HEK293 (cell line): ENCODE measurements around the gene RPP25L.

ENCODE experiments used
- KLF1 ChIP-seq: fragments of 450-650 bp; formaldehyde crosslinking; IDR thresholded peaks from 2 replicates; pipeline ENCODE4 v1.5.1; 2016; ENCODE audit warnings: missing biosample characterization, missing genetic modification characterization
- KLF9 ChIP-seq: fragments of 450-650 bp; formaldehyde crosslinking; IDR thresholded peaks from 2 replicates; pipeline ENCODE4 v1.5.1; 2016; ENCODE audit warnings: missing biosample characterization, missing genetic modification characterization, low read depth
- ZBTB11 ChIP-seq: fragments of 450-650 bp; formaldehyde crosslinking; conservative IDR thresholded peaks from 2 replicates; pipeline ENCODE4 v1.5.1; 2016; ENCODE audit warnings: low read depth, missing biosample characterization, missing genetic modification characterization
- ZBTB48 ChIP-seq: fragments of 450-650 bp; formaldehyde crosslinking; IDR thresholded peaks from 2 replicates; pipeline ENCODE4 v1.5.1; 2016; ENCODE audit warnings: missing biosample characterization, missing genetic modification characterization
- ZNF184 ChIP-seq: fragments of 450-650 bp; IDR thresholded peaks from 2 replicates; pipeline ENCODE4 v1.5.1; 2018; ENCODE audit warnings: missing biosample characterization, mild to moderate bottlenecking, missing genetic modification characterization
- ZNF2 ChIP-seq: fragments of 450-650 bp; formaldehyde crosslinking; IDR thresholded peaks from 2 replicates; pipeline ENCODE4 v1.5.1; 2016; ENCODE audit warnings: missing biosample characterization, missing genetic modification characterization
- ZNF354C ChIP-seq: fragments of 450-650 bp; formaldehyde crosslinking; IDR thresholded peaks from 2 replicates; pipeline ENCODE4 v1.5.1; 2016; ENCODE audit warnings: missing biosample characterization, missing genetic modification characterization, low read depth, borderline replicate concordance
- ZNF510 ChIP-seq: fragments of 450-650 bp; formaldehyde crosslinking; IDR thresholded peaks from 2 replicates; pipeline ENCODE4 v1.5.1; 2018; ENCODE audit warnings: mild to moderate bottlenecking, missing genetic modification characterization, missing biosample characterization; ENCODE audit not compliant: insufficient replicate concordance
- ZNF521 ChIP-seq: fragments of 450-650 bp; formaldehyde crosslinking; IDR thresholded peaks from 2 replicates; pipeline ENCODE4 v1.5.1; 2017; ENCODE audit warnings: missing biosample characterization, mild to moderate bottlenecking, missing genetic modification characterization
- ZNF561 ChIP-seq: fragments of 450-650 bp; IDR thresholded peaks from 2 replicates; pipeline ENCODE4 v1.5.1; 2018; ENCODE audit warnings: missing biosample characterization, missing genetic modification characterization, borderline replicate concordance
- ZNF580 ChIP-seq: fragments of 450-650 bp; formaldehyde crosslinking; IDR thresholded peaks from 2 replicates; pipeline ENCODE4 v1.5.1; 2016; ENCODE audit warnings: missing biosample characterization, missing genetic modification characterization
- ZNF600 ChIP-seq: fragments of 450-650 bp; formaldehyde crosslinking; IDR thresholded peaks from 2 replicates; pipeline ENCODE4 v1.5.1; 2016; ENCODE audit warnings: missing biosample characterization, missing genetic modification characterization
- ZNF610 ChIP-seq: fragments of 450-650 bp; formaldehyde crosslinking; IDR thresholded peaks from 2 replicates; pipeline ENCODE4 v1.5.1; 2016; ENCODE audit warnings: missing biosample characterization, missing genetic modification characterization, borderline replicate concordance
- ZNF629 ChIP-seq: fragments of 450-650 bp; formaldehyde crosslinking; IDR thresholded peaks from 2 replicates; pipeline ENCODE4 v1.5.1; 2017; ENCODE audit warnings: missing biosample characterization, missing genetic modification characterization
- ZNF76 ChIP-seq: fragments of 450-650 bp; formaldehyde crosslinking; IDR thresholded peaks from 2 replicates; pipeline ENCODE4; 2016; ENCODE audit warnings: low read depth, missing biosample characterization, missing genetic modification characterization, borderline replicate concordance
- ZSCAN30 ChIP-seq: fragments of 450-650 bp; IDR thresholded peaks from 2 replicates; pipeline ENCODE4 v1.5.1; 2018; ENCODE audit warnings: missing biosample characterization, mild to moderate bottlenecking, missing genetic modification characterization, moderate library complexity
- TF ChIP-seq, protein P1 (sequence below): fragments of 450-650 bp; formaldehyde crosslinking; IDR thresholded peaks from 2 replicates; pipeline ENCODE4 v1.5.1; 2016; ENCODE audit warnings: missing biosample characterization, missing genetic modification characterization
- TF ChIP-seq, protein P2 (sequence below): fragments of 450-650 bp; formaldehyde crosslinking; IDR thresholded peaks from 2 replicates; pipeline ENCODE4 v1.5.1; 2016; ENCODE audit warnings: missing biosample characterization, missing genetic modification characterization
- TF ChIP-seq, protein P3 (sequence below): fragments of 450-650 bp; formaldehyde crosslinking; IDR thresholded peaks from 2 replicates; pipeline ENCODE4 v1.5.1; 2016; ENCODE audit warnings: missing biosample characterization, missing genetic modification characterization
- TF ChIP-seq, protein P4 (sequence below): fragments of 450-650 bp; formaldehyde crosslinking; IDR thresholded peaks from 2 replicates; pipeline ENCODE4 v1.5.1; 2016; ENCODE audit warnings: missing biosample characterization, missing genetic modification characterization

The RPP25L gene

DNA sequence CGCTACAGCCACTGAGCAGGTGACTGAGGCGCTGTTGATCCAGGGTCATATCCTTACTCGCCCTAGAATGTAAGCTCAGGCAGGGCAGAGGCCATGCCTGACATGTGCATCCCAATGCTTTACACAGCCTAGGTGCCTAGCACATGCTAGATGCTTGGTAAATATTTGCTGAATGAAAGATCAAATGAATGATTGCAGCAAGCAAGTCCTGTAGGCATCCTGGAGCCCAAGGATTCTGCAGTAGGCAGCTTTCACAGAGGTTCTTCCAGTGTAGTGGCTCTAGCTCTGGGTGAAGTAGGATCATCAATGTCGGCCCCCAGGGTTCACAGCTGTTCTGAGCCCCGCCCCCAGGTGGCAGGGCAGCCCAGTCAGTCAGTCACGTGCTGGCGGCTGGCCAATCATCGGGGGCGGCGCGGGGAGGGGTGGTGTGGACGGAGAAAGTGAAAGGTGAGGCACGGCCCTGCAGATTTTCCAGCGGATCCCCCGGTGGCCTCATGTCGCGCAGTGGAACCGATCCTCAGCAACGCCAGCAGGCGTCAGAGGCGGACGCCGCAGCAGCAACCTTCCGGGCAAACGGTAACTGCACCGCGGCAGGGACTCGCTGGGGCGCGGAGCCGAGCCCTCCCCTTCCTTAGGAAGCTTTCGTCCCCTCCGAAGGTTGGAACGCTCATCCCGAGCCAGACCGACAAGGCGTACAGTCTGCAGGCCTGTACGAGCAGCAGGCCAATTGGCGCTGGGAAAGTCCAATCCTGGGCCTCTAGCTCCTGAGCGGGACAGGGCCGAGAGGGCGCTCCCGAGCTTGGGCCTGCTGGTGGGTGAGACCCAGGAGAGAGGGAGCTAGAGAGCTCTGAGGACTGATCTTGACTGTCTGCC is 34.5 kb upstream of the RPP25L start, which contains the start of gene GALT (continued):
- TF ChIP-seq, protein P1, sequence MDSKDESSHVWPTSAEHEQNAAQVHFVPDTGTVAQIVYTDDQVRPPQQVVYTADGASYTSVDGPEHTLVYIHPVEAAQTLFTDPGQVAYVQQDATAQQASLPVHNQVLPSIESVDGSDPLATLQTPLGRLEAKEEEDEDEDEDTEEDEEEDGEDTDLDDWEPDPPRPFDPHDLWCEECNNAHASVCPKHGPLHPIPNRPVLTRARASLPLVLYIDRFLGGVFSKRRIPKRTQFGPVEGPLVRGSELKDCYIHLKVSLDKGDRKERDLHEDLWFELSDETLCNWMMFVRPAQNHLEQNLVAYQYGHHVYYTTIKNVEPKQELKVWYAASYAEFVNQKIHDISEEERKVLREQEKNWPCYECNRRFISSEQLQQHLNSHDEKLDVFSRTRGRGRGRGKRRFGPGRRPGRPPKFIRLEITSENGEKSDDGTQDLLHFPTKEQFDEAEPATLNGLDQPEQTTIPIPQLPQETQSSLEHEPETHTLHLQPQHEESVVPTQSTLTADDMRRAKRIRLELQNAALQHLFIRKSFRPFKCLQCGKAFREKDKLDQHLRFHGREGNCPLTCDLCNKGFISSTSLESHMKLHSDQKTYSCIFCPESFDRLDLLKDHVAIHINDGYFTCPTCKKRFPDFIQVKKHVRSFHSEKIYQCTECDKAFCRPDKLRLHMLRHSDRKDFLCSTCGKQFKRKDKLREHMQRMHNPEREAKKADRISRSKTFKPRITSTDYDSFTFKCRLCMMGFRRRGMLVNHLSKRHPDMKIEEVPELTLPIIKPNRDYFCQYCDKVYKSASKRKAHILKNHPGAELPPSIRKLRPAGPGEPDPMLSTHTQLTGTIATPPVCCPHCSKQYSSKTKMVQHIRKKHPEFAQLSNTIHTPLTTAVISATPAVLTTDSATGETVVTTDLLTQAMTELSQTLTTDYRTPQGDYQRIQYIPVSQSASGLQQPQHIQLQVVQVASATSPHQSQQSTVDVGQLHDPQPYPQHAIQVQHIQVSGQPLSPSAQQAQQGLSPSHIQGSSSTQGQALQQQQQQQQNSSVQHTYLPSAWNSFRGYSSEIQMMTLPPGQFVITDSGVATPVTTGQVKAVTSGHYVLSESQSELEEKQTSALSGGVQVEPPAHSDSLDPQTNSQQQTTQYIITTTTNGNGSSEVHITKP (tag by site-specific recombination): peak; percentile 99
- TF ChIP-seq ZNF354C (tag by site-specific recombination) (no peak), ZNF76 (tag by site-specific recombination) (peak; percentile 46; the same call in 1 of the 2 replicates), ZSCAN30 (tag by site-specific recombination) (no peak), ZNF521 (tag by site-specific recombination) (no peak), ZNF600 (tag by site-specific recombination) (peak; percentile 96), ZNF580 (tag by site-specific recombination) (no peak), ZBTB48 (tag by site-specific recombination) (peak; percentile 47; the same call in 1 of the 2 replicates), ZNF561 (tag by site-specific recombination) (0 out of 2 replicates have a peak, but pooled peaks have one; percentile 59), ZNF629 (tag by site-specific recombination) (0 out of 2 replicates have a peak, but pooled peaks have one; percentile 52), ZNF610 (tag by site-specific recombination) (peak; percentile 11; the same call in 1 of the 2 replicates), ZNF2 (tag by site-specific recombination) (peak; percentile 27; the same call in 1 of the 2 replicates), KLF1 (tag by site-specific recombination) (0 out of 2 replicates have a peak, but pooled peaks have one; percentile 15), ZNF510 (no peak), ZNF184 (tag by site-specific recombination) (no peak), KLF9 (tag by site-specific recombination) (peak; percentile 86), ZBTB11 (tag by site-specific recombination) (peak; percentile 41; the same call in 1 of the 2 replicates)
- TF ChIP-seq, protein P2, sequence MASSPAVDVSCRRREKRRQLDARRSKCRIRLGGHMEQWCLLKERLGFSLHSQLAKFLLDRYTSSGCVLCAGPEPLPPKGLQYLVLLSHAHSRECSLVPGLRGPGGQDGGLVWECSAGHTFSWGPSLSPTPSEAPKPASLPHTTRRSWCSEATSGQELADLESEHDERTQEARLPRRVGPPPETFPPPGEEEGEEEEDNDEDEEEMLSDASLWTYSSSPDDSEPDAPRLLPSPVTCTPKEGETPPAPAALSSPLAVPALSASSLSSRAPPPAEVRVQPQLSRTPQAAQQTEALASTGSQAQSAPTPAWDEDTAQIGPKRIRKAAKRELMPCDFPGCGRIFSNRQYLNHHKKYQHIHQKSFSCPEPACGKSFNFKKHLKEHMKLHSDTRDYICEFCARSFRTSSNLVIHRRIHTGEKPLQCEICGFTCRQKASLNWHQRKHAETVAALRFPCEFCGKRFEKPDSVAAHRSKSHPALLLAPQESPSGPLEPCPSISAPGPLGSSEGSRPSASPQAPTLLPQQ (tag by site-specific recombination): peak; percentile 32; the same call in 1 of the 2 replicates
- TF ChIP-seq, protein P3, sequence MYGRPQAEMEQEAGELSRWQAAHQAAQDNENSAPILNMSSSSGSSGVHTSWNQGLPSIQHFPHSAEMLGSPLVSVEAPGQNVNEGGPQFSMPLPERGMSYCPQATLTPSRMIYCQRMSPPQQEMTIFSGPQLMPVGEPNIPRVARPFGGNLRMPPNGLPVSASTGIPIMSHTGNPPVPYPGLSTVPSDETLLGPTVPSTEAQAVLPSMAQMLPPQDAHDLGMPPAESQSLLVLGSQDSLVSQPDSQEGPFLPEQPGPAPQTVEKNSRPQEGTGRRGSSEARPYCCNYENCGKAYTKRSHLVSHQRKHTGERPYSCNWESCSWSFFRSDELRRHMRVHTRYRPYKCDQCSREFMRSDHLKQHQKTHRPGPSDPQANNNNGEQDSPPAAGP (tag by site-specific recombination): peak; percentile 53; the same call in 1 of the 2 replicates
- TF ChIP-seq, protein P4, sequence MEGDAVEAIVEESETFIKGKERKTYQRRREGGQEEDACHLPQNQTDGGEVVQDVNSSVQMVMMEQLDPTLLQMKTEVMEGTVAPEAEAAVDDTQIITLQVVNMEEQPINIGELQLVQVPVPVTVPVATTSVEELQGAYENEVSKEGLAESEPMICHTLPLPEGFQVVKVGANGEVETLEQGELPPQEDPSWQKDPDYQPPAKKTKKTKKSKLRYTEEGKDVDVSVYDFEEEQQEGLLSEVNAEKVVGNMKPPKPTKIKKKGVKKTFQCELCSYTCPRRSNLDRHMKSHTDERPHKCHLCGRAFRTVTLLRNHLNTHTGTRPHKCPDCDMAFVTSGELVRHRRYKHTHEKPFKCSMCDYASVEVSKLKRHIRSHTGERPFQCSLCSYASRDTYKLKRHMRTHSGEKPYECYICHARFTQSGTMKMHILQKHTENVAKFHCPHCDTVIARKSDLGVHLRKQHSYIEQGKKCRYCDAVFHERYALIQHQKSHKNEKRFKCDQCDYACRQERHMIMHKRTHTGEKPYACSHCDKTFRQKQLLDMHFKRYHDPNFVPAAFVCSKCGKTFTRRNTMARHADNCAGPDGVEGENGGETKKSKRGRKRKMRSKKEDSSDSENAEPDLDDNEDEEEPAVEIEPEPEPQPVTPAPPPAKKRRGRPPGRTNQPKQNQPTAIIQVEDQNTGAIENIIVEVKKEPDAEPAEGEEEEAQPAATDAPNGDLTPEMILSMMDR: peak; percentile 98
